B cell (primary cell): ENCODE results near the gene FAM117B. TPM values are rescaled to one million over a fixed set of nuclear protein-coding genes. Genes with fewer than 3 reads are reported as not detected.

Experiments
- ATAC-seq: fragments of 200-7000 bp; cut with Tn5 transposase; one replicate; pipeline ENCODE4 v1.10.0; 2021; ENCODE audit warnings: low read depth, mild to moderate bottlenecking, moderate number of reproducible peaks, moderate library complexity
- CTCF ChIA-PET: fragments of 350-600 bp; sonication (Branson Sonifier 250); formaldehyde crosslinking; loops from one replicate; lab custom pipeline; 2021; ENCODE audit warnings: antibody characterized with exemption, inconsistent platforms; lab: Charles Lee
- POLR2A ChIA-PET: fragments of 350-600 bp; sonication (Branson Sonifier 250); formaldehyde crosslinking; loops from one replicate; lab custom pipeline; 2021; ENCODE audit warnings: antibody characterized with exemption; lab: Charles Lee
- DNase-seq: peaks from one replicate; pipeline ENCODE4 v3.0.0; 2013
- H2AFZ ChIP-seq: 2 replicates; pipeline ENCODE4 v1.6.1; 2012; ENCODE audit warnings: mild to moderate bottlenecking, low read depth, low read length; ENCODE audit not compliant: insufficient read depth, poor library complexity, severe bottlenecking
- H3K27ac ChIP-seq, 2 donors: 1 replicate in 1 of 2; 2 replicates in 1 of 2; pipeline ENCODE4 v1.5.1; 2012 to 2013; ENCODE audit warnings: low read length in 2 of 2, mild to moderate bottlenecking in 2 of 2, moderate library complexity in 1 of 2
- H3K27me3 ChIP-seq, 4 experiments: fragments of 200-600 bp in 1 of 4; sonication (generic) in 1 of 4; replicated peaks in 1 of 4; 1 replicate in 2 of 4; 2 replicates in 2 of 4; pipeline versions ENCODE4 v1.6.1 to v1.7.0; 2013 to 2016; ENCODE audit warnings: low read length in 3 of 4, mild to moderate bottlenecking in 2 of 4, mixed read lengths in 1 of 4, moderate library complexity in 1 of 4; ENCODE audit not compliant: insufficient read depth in 4 of 4, control insufficient read depth in 3 of 4; ENCODE audit errors: control extremely low read depth in 1 of 4
- H3K36me3 ChIP-seq, 2 experiments: replicated peaks in 1 of 2; 1 replicate in 1 of 2; 2 replicates in 1 of 2; pipeline versions ENCODE4 v1.6.1 to v1.7.1; 2013; ENCODE audit warnings: low read length in 1 of 2; ENCODE audit not compliant: insufficient read depth in 2 of 2, control insufficient read depth in 1 of 2; ENCODE audit errors: control extremely low read depth in 1 of 2, extremely low read depth in 1 of 2
- H3K4me1 ChIP-seq, 2 donors: fragments of 200-600 bp in 1 of 2; sonication (generic) in 1 of 2; 1 replicate in 1 of 2; 2 replicates in 1 of 2; pipeline versions ENCODE4 v1.5.1 to v1.6.1; 2013 to 2017; ENCODE audit warnings: low read length in 2 of 2; ENCODE audit not compliant: control insufficient read depth in 2 of 2, insufficient read depth in 2 of 2
- H3K4me2 ChIP-seq: replicated peaks from 2 replicates; pipeline ENCODE3; 2012; ENCODE audit warnings: mild to moderate bottlenecking, low read depth, low read length; ENCODE audit not compliant: poor library complexity, severe bottlenecking
- H3K4me3 ChIP-seq, 5 experiments: fragments of 200-600 bp in 1 of 5; sonication (generic) in 1 of 5; 1 replicate in 3 of 5; 2 replicates in 2 of 5; pipeline versions ENCODE4 v1.5.1 to v1.7.0; 2011 to 2016; ENCODE audit warnings: low read length in 4 of 5, mild to moderate bottlenecking in 4 of 5, low read depth in 2 of 5, control low read depth in 1 of 5, moderate library complexity in 1 of 5; ENCODE audit not compliant: insufficient read depth in 1 of 5; ENCODE audit errors: control extremely low read depth in 1 of 5, extremely low read depth in 1 of 5
- H3K79me2 ChIP-seq: fragments of 200-600 bp; sonication (generic); one replicate; pipeline ENCODE4 v1.6.0; 2016; ENCODE audit warnings: low read length; ENCODE audit not compliant: control insufficient read depth, insufficient read depth
- H3K9ac ChIP-seq: fragments of 200-600 bp; sonication (generic); 2 replicates; pipeline ENCODE4 v1.6.1; 2017; ENCODE audit warnings: mild to moderate bottlenecking, low read length, moderate library complexity
- H3K9me3 ChIP-seq, 3 donors: one replicate each; pipeline versions ENCODE4 v1.6.1 to v1.7.1; 2013; ENCODE audit warnings: low read length in 2 of 3; ENCODE audit not compliant: control insufficient read depth in 2 of 3, insufficient read depth in 1 of 3; ENCODE audit errors: control extremely low read depth in 1 of 3
- H4K20me1 ChIP-seq: 2 replicates; pipeline ENCODE4 v1.6.0; 2012; ENCODE audit warnings: mild to moderate bottlenecking, low read length; ENCODE audit not compliant: insufficient read depth, control insufficient read depth, poor library complexity, severe bottlenecking
- H3K27ac Mint-ChIP-seq: one replicate; pipeline ENCODE4 v1.8.0; 2021; ENCODE audit warnings: mixed read lengths
- H3K27me3 Mint-ChIP-seq: one replicate; pipeline ENCODE4 v1.8.0; 2021; ENCODE audit warnings: mixed read lengths
- H3K4me1 Mint-ChIP-seq: one replicate; pipeline ENCODE4 v1.8.0; 2021; ENCODE audit warnings: mixed read lengths
- H3K4me3 Mint-ChIP-seq: one replicate; pipeline ENCODE4 v1.8.0; 2021; ENCODE audit warnings: mixed read lengths
- H3K9me3 Mint-ChIP-seq: one replicate; pipeline ENCODE4 v1.8.0; 2022; ENCODE audit warnings: mixed read lengths; ENCODE audit not compliant: insufficient read depth
- CTCF ChIP-seq: fragments of 200-600 bp; IDR thresholded peaks from one replicate; pipeline ENCODE4 v1.8.0; 2022; ENCODE audit warnings: antibody characterized with exemption, mild to moderate bottlenecking
- EZH2 ChIP-seq: IDR thresholded peaks from 2 replicates; pipeline ENCODE4 v1.6.1; 2012; ENCODE audit warnings: borderline replicate concordance, low read depth, mild to moderate bottlenecking, moderate library complexity, low read length; ENCODE audit not compliant: insufficient read depth, poor library complexity, severe bottlenecking
- WGBS: methylation state at CpG from one replicate; pipeline ENCODE4 v1.1.5; 2013; ENCODE audit warnings: missing lambda C conversion rate; ENCODE audit not compliant: insufficient coverage; 5-methylcytosine and 5-hydroxymethylcytosine counted together
- intact Hi-C: fragments of 100-400 bp; cut with micrococcal nuclease; formaldehyde crosslinking; loops from one replicate; pipeline ENCODE4 v1.10.0; 2022
- polyA plus RNA-seq: library from polyadenylated mRNA; depleted of rRNA; stranded (reverse); fragments of >200 nt; gene quantifications from 2 replicates; pipeline ENCODE4 v1.2.3, GENCODE V29; 2012
- total RNA-seq, 2 donors: library from RNA; stranded (reverse); fragments of 120-200 nt in 1 of 2; gene quantifications; 1 replicate in 1 of 2; 2 replicates in 1 of 2; pipeline versions ENCODE4 v1.2.3 to v1.2.4, GENCODE V29; 2013 to 2022

FAM117B gene
- total and polyA plus RNA-seq, 2 donors (not counting 1 experiment from before 2014, with no cell fraction given), result 11.5 to 50.1 TPM

DNA sequence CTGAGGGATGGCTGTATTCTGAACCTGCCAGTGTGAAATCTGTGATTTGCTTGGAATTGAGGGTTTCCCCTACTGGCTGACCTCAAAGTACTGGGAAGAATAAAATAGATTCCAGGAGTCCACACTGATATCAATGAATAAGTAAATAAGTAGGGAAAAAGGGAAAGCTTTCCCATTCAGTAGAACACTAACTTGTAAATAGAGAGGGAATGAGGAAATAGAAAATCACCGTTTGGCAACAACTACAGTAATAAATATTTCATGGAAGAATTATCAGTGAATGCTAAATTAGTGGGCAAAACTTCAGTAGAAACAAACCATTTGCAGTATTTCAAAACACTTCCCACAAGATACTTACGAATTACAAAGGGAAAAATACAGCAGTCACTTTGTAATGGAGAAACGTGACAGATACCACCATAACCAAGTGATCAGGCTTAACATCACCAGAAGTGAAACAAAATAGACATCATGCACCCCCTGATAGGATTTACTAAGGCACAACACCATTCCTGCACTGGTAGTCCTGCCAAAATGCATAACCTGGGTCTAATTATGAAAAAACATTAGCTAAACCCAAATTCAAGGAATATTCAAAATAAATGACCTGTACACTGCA lies 148.3 kb downstream of the FAM117B start:
- no peaks in the 10 kb centered on the region for H3K27me3 Mint-ChIP-seq
- POLR2A ChIA-PET, result no interaction called here
- DNase-seq (no peak), ATAC-seq (no peak)
- TF ChIP-seq CTCF (no peak), EZH2 (no peak)
- H3K4me1 ChIP-seq, result no peaks in the 10 kb centered on the region
- H2AFZ ChIP-seq, result no peak overlapping the region
- H3K9me3 ChIP-seq, result no peaks in the 10 kb centered on the region
- peaks cover 6% of the 10 kb centered on the region for H3K4me1 Mint-ChIP-seq
- intact Hi-C loops, result no loop called here
- CTCF ChIA-PET, result no interaction called here
- H3K4me3 Mint-ChIP-seq, result no peak overlapping the region
- no peak overlapping the region for H3K4me2 ChIP-seq
- no peaks in the 10 kb centered on the region for H4K20me1 ChIP-seq
- no peak overlapping the region for H3K27ac ChIP-seq
- WGBS, result 100% methylated on average over 2 of the region's 3 CpGs
- no peak overlapping the region for H3K4me3 ChIP-seq
- no peaks in the 10 kb centered on the region for H3K27me3 ChIP-seq
- H3K9me3 Mint-ChIP-seq, result no peaks in the 10 kb centered on the region
- no peak overlapping the region for H3K27ac Mint-ChIP-seq
- peaks cover 15 to 67% of the 10 kb centered on the region in 2 experiments for H3K36me3 ChIP-seq
- no peak overlapping the region for H3K9ac ChIP-seq
- H3K79me2 ChIP-seq, result no peaks in the 10 kb centered on the region

- H2AFZ ChIP-seq, result no peak overlapping the region
- DNase-seq, result no peak
- H3K27ac ChIP-seq, result no peak overlapping the region
- H3K4me1 Mint-ChIP-seq, result no peaks in the 10 kb centered on the region
- H3K79me2 ChIP-seq, result no peaks in the 10 kb centered on the region
- H3K27ac Mint-ChIP-seq, result no peak overlapping the region
- no peaks in the 10 kb centered on the region for H3K27me3 ChIP-seq
- H4K20me1 ChIP-seq, result no peaks in the 10 kb centered on the region
- no peak overlapping the region for H3K9ac ChIP-seq
- no peaks in the 10 kb centered on the region for H3K27me3 Mint-ChIP-seq
- CTCF ChIA-PET, result no interaction called here
- intact Hi-C loops, result no loop called here
- 100% methylated on average over 2 of the region's 2 CpGs for WGBS
- no peak overlapping the region for H3K4me3 Mint-ChIP-seq
- TF ChIP-seq EZH2 (no peak), CTCF (no peak)
- no peaks in the 10 kb centered on the region for H3K9me3 ChIP-seq
- ATAC-seq, result no peak
- H3K4me1 ChIP-seq, result no peaks in the 10 kb centered on the region
- no peaks in the 10 kb centered on the region for H3K9me3 Mint-ChIP-seq
- POLR2A ChIA-PET, result interaction anchor here (1.0 kb wide), 1 partner anchor 522 kb away, joined by 3 read pairs; no protein-coding TSS in a partner anchor
- H3K36me3 ChIP-seq, result peaks cover 7 to 56% of the 10 kb centered on the region in 2 experiments
- no peak overlapping the region for H3K4me3 ChIP-seq
- no peak overlapping the region for H3K4me2 ChIP-seq
Observed at GRCh38 chr2:202786842-202787241, 152.1 kb downstream of the FAM117B start.
